ENCODE data around the gene ACSL5.
A peak's percentile ranks its signal among the peaks of the same experiment; 100 is the strongest.
"Not testable (repeated sequence)": the region's sequence is repeated elsewhere in the genome, so short reads cannot be mapped to it uniquely, and the experiment has no call there.

ACSL5 gene

DNA sequence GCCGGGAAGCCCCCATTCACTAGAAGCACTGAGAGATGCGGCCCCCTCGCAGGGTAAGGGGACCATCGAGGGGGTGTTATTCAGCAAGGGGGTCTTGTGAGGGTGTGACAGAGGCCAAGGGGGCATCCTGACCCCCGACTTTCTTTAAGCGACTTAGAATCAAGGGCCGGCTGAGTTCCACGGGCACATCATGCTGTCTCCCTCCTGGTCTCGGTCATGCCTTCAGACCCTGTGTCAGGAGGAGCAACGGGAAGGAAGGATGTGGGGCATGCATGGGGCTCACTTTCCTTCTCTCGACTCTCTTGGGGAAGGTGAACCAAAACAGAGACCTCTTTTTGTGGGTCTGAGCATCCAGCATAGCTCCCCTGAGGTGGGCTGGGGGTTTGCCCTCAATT is 2.5 kb downstream of the ACSL5 start:
- DNase-seq, result no peak

DNA sequence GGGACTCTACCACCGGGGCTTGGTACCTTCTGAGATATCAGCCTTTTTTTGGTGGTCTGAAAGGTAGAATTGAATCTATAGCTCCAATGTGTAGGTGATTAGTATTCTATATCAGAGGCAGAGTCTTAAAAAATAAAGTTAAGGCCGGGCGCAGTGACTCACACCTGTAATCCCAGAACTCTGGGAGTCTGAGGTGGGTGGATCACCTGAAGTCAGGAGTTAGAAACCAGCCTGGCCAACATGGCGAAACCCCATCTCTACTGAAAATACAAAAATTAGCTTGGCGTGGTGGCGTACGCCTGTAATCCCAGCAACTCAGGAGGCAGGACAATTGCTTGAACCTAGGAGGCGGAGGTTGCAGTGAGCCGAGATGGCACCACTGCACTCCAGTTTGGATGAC is 3.2 kb downstream of the ACSL5 start:
- not testable (repeated sequence) for DNase-seq

DNA sequence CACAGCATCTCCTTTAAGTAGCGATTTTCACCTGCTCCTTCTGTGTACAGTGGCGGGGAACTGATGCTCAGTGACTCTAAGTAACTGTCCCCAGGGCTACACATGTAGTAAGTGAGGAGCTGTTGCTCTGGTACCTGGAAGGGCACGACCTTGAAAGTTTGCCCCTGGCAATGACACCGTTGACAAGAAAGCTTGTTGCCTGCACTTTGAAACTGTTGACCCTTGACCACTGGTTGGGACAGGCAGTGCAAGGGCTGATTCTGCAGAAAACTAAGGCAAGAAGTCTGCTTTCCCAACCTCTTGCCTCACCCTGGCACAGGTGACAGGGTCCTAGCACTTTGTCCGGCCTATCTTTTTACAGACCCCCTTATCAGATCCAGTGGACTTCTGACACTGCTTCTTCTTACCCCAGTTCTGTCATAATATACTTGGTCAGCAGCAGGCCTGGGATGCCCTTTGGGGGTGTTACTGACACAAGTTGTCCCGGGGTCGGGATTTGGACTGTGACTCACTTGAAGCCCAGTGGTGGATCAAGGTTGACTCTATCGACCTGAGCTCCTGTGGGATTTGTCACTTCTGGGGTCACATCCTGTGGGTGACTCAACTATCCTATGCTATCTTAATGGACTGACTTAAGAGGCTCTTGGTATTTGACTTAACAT is 5.8 kb downstream of the ACSL5 start:
- no peak for DNase-seq

DNA sequence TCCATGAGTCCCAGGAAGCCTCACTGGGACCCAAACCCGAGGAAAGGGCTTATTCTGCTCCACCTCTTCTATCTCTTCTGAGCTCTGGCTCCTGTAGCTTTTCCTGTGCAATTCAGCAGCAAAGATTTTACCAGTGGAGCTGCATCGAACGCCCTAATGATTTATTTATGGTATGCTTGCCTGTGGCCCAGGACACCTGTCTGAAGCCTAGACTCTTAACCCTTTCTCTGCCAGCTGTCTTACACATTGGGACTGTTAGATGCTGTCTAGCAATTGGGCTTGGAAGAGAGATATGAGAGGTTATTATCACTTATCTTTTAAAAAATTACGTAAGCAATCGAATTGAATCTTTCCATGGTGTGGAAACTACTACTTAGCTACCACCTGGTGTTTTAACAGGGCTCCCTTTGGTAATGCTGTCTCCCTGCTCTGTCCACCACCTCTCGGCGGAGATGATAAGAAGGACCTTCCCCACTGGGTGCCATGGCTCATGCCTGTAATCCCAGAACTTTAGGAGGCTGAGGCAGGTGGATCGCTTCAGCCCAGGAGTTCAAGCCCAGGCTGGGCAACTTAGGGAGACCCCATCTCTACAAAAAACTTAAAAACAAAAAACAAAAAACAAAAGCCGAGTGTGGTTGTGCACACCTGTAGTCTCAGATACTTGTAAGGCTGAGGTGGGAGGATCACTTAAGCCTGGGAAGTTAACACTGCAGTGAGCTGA is 8.8 kb downstream of the ACSL5 start:
- no peak for DNase-seq

DNA sequence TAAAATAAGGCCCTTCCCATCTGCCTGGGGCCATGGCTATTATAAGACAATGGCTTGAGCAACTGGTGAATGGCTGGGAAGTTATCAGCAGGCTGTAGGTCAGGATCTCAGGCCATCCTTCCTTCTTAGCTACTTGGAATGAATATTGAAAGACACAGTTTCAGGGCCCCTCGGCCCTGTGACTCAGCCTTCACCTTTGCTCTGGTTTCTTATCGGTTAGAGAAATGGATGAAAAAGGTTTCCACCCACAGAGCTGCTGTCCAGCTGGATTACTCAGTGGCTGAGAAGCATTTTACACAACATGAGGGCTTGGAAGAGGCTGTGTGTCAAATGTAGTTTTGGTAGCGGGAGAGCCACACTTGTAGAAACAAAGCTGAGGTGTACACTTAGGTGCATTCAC is 9.4 kb downstream of the ACSL5 start:
- no peak for DNase-seq

DNA sequence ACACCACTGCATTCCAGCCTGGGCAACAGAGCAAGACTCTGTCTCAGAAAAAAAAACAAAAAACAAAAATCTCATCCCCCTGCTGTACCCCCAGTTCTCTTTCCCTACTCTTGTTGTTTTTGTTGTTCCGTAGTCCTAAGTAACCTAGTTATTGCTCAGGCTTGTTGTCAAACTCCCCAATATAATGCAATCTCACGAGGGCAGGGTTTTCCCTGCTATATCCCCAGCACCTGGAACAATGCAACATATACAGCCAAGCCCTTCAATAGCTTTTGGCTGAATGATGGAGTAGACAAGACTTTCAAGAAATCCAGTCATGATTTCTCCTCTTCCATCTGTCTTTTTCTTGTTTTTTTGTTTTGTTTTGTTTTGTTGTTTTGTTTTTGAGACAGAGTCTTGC is 10.2 kb downstream of the ACSL5 start:
- no peak for DNase-seq

DNA sequence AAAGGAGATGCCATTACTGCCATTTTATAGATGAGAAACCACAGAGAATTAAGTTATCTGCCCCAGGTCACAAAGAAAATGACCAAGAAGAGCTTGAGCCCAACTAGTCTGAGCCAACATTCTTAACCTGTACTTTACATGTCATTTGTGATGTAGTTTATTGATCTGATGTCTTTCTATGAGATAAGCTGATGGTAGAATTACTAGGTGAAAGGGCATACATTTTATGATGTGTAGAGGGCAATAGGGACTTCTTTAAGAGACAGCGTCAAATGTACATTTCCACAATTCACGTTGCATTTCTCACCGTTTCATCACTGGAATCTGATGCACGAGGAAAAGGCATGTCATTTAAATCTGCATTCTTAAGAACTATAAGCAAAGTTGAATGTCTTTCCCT is 11.3 kb downstream of the ACSL5 start:
- no peak for DNase-seq

DNA sequence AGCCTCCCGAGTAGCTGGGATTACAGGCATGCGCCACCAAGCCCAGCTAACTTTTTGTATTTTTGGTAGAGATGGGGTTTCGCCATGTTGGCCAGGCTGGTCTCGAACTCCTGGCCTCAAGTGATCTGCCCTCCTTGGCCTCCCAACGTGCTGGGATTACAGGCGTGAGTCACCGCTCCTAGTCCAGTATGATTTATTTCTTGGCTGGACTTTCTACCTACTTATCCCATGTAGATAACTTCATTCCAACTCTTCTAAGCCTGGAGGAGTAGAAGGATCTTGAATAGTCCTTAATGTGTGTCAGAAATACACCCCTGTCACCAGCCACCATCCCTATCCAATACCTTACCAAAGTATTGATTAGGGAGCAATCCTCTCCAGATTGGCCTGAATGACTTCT is 14.1 kb downstream of the ACSL5 start:
- not testable (repeated sequence) for DNase-seq

DNA sequence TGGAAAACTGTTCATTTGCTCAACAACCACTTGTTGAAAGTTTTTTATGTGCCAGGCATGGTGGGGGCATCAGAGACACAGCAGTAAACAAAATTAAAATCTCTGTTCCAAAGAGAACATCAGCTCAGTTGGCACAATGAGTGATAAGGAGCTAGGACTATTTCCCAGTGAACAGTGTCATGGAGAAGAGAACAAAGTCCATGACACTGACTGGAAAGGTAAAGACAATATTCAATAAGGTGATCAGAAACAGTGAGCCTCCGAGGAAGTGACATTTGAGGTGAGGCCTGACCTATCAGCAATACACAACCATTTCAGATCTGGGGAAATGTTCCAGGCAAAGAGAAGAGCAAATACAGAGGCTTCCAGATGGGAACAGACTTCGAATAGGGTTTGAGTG is 14.6 kb downstream of the ACSL5 start:
- DNase-seq, result no peak

DNA sequence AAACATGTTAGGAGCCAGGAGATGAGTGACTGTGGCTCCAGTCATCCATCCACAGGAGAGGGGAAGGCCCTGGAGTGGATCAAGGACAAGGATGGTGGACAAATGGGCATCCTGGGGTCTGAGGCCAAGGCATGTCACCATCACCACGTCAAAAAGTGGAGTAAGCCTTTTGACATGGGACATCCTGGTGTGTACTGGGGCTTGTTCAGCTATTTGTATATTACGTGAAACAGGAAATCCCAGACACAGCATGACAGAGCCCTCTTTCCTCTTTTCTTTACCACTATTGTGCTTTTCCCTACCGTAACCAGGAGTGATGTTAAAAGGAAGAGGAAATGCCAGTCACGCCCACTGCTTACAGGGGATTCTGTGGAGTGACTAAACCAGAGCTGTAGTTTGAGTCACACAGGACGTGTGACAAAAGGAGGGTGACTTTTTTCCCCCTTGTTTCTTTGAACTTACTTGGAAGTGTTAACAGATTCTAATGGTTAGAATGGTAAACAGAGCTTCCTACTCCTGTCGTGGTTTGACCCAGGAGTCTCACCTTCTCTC is 15.4 kb downstream of the ACSL5 start:
- DNase-seq, result peak; percentile 66

DNA sequence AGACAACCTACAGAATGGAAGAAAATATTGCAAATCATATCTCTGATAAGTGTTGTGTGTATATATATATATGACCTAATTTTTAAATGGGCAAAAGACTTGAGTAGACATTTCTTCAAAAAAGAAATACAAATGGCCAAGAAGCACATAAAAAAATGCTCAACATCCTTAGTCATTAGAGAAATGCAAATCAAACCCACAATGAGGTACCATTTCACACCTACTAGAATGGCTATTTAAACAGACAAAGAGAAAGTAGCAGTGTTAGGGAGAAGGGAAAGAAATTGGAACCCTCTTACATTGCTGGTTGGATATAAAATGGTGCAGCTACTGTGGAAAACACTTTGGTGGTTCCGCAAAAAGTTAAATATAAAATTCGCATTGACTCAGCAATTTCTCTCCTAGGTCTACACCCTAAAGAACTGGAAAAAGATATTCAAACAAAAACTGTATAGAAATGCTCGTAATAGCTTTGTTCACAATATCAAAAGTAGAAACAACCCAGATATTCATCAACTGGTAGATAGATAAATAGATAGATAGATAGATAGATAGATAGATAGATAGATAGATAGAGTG is 16.3 kb downstream of the ACSL5 start:
- no peak for DNase-seq

DNA sequence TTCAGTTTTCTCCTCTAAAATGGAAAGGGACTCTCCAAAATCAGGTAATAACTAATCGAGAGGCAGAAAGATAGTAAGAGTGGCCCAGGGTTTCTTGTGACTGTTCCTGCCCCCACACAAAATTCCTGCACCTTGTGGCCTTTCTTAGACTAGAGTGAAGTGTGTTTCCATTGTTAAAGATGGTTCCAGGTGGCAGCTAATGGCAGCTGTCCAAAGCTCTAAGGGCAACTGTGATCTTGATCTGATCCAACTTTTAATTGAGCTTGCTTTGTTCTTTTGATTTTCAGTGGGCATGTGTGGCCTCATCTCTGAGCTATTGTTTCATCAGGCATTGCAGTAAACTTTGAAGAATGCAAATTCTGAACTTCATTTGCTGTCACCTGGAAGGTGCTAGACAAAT is 19.4 kb downstream of the ACSL5 start:
- DNase-seq, result no peak

DNA sequence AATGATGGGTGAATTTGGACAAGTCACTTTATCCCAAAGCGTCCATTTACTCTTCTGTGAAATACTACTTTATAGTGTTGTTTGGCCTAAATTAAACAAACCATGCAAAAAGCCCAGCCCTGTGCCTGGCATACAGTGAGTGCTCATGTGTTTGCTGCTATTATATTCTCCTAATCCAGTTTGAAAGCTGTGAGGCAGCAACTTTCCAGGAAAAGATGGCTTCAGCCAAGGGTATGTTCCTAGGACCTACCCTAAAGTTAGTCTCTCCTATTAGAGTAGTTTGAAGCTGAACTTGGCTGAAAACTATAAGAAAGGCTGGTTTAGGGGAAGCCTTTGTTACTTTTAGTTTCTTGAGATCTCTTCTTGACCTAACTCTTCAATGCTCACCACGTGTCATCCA is 19.9 kb downstream of the ACSL5 start:
- no peak for DNase-seq

DNA sequence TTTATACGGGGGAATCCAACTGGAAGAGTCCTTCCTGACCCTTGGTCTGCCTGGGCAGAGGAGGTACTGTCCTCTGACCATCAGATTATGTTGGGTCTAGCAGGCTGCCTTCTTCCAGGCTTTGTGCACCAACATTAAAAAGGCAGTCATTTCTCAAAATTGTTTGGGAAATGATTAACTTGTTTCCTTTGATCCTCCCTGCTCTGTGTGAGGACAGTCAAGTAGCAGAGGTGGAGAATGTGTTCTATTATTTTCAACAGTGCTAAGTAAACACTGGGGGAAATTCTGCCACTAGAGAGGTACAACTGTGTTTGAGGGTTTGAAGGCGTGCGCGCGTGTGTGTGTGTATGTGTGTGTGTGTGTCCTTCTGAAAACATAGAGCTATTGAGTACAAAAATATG is 20.6 kb downstream of the ACSL5 start:
- no peak for DNase-seq

DNA sequence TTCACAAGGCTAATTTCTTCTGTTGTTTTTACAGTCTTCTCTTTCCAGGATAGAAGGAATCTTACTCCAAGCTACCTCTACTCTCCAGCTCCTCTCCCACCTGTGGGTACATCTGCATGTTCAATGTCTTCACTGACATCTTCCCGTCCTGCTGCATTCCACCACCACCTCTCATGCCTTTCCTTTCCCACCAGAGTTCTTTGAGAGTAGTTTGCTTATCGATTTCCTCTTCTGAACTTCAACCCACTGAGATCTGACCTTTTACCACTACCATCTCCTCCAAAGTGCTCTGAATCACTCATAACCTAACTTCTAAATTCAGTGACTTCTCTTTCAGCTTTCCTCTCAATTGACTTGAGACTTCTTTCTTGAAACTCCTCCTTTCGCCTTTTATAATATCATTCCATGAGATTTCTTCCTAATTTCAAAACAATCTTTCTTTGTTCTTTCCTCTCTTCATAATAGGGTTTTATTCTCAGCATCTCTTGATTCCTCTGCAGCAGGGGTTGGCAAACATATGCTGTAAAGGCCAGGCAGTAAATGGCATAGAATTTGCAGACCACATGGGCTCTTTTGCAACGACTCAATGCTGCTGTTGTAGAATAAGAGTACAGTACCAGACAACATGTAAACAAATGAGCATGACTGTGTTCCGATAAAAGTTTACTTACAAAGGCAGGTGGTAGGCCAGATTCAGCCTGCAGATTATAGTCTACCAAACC is 22.1 kb downstream of the ACSL5 start:
- DNase-seq, result no peak

DNA sequence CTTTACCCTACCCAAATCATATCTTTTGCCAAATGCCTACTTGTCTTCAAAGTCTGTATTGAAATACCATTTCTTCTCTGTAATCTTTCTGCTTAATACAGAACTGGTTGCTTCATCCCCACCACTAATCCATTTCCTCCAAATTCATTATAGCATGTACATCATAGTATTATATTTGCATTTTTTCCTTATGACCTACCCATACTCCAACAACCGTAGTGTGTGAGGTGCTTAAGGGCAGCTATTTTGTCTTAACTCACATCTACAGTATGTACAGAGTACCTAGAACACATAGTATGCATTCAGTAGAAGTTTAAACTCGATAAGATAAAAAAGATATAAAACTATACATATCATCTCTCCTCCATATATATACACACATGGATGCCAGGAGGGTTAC is 23.7 kb downstream of the ACSL5 start:
- DNase-seq, result no peak

DNA sequence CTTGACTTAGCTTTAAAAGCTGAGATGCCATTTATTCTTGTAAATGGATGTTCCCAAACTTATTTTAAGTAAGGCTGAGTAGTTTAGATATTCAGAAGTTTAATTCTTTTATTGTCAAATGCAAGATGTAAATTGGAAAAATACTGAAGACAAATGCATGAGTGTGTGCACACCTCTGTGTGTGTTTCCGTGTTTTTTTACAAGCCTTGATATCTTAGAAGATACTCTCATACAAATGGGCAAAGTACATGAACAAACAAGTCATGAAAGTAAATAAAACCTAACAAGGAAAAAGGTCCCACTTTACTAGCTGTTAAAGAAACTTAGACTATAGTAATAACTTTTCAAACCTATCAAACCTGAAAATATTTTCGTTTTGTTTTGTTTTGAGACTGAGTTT is 29.0 kb downstream of the ACSL5 start:
- no peak for DNase-seq

DNA sequence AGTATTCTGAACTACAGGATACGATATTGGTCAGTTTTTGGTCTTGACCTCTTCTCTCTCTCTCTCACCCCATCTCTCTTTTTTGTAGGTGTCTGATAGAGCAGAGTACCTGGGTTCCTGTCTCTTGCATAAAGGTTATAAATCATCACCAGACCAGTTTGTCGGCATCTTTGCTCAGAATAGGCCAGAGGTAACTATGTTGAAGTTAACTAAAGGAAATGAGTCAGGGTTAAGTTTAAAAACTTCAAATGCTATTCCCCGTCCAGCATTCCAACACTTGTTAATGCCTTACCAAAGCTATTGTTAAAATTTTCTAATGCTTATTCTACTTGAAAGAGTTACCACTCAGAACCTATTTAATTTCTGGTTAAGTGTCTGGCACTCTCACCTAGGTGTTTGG is 30.7 kb downstream of the ACSL5 start:
- no peak for DNase-seq

DNA sequence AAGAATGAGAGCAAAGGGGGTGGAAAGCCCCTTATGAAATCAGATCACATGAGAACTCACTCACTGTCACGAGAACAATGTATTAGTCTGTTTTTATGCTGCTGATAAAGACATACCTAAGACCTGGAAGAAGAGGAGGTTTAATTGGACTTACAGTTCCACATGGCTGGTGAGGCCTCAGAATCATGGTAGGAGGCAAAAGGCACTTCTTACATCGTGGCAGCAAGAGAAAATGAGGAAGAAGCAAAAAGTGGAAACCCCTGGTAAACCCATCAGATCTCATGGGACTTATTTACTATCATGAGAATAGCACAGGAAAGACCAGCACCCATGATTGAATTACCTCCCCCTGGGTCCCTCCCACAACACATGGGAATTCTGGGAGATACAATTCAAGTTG is 32.9 kb downstream of the ACSL5 start:
- not testable (repeated sequence) for DNase-seq

DNA sequence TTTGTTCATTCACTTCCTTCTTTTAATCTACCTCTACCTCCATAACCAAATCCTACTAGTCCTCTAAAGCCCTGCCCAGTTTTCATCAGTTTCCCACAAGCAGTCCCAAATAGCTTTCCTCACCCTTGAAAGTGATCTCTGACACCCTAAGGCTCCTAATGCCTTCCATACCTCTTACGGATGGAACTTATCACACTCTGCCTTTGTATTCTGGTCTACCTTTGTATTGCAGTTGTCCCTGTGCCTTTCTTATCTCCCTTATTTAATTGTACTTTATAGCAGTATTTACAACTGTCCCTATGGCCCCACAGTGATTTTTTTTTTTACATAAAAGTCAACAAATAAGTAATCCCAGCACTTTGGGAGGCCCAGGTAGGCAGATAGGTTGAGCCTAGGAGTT is 33.8 kb downstream of the ACSL5 start:
- no peak for DNase-seq

DNA sequence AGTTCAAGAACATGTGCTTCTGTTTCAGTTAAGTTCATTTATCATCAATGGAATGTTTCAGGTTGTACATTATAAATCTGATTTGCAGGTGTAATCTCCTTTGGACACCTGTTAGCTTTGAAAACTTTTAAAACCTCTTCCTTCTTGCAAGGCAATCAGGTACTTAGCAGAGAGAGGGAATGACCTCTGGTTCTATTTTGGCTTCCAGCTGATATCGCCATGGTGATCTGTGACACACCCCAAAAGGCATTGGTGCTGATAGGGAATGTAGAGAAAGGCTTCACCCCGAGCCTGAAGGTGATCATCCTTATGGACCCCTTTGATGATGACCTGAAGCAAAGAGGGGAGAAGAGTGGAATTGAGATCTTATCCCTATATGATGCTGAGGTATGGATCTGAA is 35.4 kb downstream of the ACSL5 start:
- no peak for DNase-seq

DNA sequence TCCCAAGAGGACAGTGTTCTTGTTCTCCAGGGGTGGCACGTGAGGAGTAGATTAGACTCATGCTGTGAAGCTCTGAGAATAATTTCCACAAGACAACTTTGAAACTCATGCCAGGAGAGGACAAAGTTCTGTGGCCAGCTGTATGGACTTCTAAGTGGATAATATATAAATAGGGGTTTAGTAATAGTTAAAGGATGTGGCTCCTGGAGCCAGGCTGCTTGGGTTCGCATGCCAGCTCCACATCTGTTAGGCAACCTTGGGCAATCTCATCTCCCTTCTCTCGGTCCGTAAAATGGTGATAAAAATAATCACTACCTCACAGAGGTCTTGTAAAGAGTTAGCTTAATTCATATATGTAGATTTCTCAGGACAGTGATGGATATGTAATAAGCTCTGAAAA is 35.8 kb downstream of the ACSL5 start:
- DNase-seq, result no peak

DNA sequence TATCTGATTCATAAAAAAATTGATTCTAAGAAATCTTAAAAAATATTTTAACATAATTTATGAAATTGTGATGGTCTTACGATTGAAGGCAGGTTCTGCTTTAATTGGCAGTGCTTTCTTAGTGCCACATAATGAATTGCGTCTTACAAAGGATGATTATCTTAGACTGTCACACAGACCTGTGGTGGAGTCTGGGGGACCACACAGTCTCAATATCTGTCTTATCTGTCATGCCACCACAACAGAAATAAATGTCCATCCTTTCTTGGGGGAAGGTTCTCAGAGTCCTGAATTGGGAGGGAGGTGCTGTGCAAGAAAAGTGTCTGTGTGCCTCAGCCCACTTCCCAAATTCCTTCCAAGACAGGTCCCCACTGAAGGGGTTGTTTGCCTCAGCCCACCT is 38.8 kb downstream of the ACSL5 start:
- no peak for DNase-seq

DNA sequence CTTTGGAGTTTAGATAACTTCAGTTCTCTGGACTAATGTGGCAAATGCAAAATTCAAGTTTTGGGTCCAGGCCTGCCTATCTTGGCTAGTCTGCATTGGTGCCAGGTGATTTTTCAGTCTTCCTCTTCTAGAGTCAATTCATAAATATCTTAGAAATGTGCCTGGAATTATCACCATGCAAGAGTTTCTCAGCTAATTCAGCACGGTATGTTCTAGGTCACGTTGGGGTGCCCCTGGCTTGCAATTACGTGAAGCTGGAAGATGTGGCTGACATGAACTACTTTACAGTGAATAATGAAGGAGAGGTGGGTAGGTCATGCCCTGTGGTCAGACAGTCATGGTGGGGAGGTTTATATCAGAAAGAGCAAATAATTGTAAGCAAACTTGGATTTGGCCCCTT is 47.8 kb downstream of the ACSL5 start:
- DNase-seq, result no peak
